ENCODE data around the gene CARMIL1. TPM values are rescaled to one million over a fixed set of nuclear protein-coding genes. Genes with fewer than 3 reads are reported as not detected.

Gene CARMIL1
- total and polyA plus RNA-seq, 2 of the 8 experiments (the other 6 are each of a cell fraction or from before 2014, with no cell fraction given): 20.3 to 40.4 TPM

DNA sequence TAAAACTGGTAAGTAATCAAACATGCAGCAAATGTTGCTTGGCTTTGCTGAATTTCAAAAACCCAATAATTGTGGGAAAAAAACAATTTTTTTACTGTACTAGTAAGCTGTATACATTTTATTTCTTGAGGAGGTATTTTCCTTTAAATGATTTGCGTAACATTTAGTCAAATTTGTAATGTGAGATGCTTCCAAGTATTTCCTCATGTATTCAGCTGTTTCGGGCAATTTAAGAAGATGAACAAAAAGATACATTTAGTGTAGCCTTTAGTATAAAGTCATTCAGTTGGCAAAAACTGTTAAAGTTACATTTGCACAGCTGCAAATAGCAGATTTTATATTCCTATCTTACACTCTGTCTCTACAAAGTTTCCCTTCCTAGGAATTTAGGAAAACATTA is 186.8 kb downstream of the CARMIL1 start:
- no peak overlapping the region for H4K8ac ChIP-seq (ENCODE audit: extremely low read depth, insufficient read depth, low read length)
- no peak overlapping the region for H2AK5ac ChIP-seq (ENCODE audit: low read depth, low read length)
- no peak overlapping the region for H3K56ac ChIP-seq (replicated peaks; ENCODE audit: insufficient read length, low read depth, low read length)
- peaks cover 0 to 1% (median 0%) of the 10 kb centered on the region in 4 experiments; a peak in 1 of 7 replicates for H3K27me3 ChIP-seq (replicated peaks in 1 of 4; ENCODE audit: control insufficient read depth in 3 of 4, extremely low read depth in 1 of 4, insufficient read depth in 3 of 4, low read length in 3 of 4)
- no peak overlapping the region for H3K4me2 ChIP-seq (ENCODE audit: insufficient read depth in 1 of 2, low read depth in 2 of 2, low read length in 2 of 2)
- DNase-seq (ENCODE audit: low read depth in 1 of 2, low spot score in 2 of 2) (no peak), FAIRE-seq (no peak)
- H3K23me2 ChIP-seq (ENCODE audit: low read depth, low read length): no peaks in the 10 kb centered on the region; the same call in 1 of the 2 replicates
- H2BK5ac ChIP-seq (ENCODE audit: low read depth, low read length): no peak overlapping the region
- H2AFZ ChIP-seq (ENCODE audit: low read length): no peak overlapping the region
- H3K79me1 ChIP-seq (ENCODE audit: low read depth, low read length): no peaks in the 10 kb centered on the region
- H3K23ac ChIP-seq (ENCODE audit: insufficient read length): no peak overlapping the region
- no peak overlapping the region for H3K27ac ChIP-seq (ENCODE audit: low read depth, low read length)
- no peak overlapping the region for H2BK20ac ChIP-seq (ENCODE audit: low read length)
- H4K5ac ChIP-seq (ENCODE audit: insufficient read length, low read depth, low read length): no peak overlapping the region
- CTCF ChIA-PET (ENCODE audit: partially characterized antibody): interaction anchor here (0.8 kb wide), 1 partner anchor 24 kb away, joined by 3 read pairs; no protein-coding TSS in a partner anchor
- H3K18ac ChIP-seq (ENCODE audit: extremely low read depth, low read length): no peak overlapping the region
- no peaks in the 10 kb centered on the region for H3K36me3 ChIP-seq (ENCODE audit: control insufficient read depth in 2 of 4, insufficient read depth in 4 of 4, low read length in 3 of 4)
- H3K9ac ChIP-seq (replicated peaks in 1 of 4; ENCODE audit: extremely low read depth in 1 of 4, low read depth in 3 of 4, low read length in 3 of 4): no peak overlapping the region
- no peaks in the 10 kb centered on the region for H3K9me3 ChIP-seq (ENCODE audit: insufficient read depth in 2 of 2, low read depth in 1 of 2, low read length in 1 of 2)
- no peak overlapping the region for H3K14ac ChIP-seq (ENCODE audit: insufficient read length)
- no peak overlapping the region for H3K4ac ChIP-seq (replicated peaks; ENCODE audit: insufficient read length, low read depth, low read length)
- POLR2A ChIA-PET (ENCODE audit: partially characterized antibody): no interaction called here
- no peak overlapping the region for H2BK12ac ChIP-seq (ENCODE audit: low read depth, low read length)
- H2BK15ac ChIP-seq (ENCODE audit: low read length): no peak overlapping the region
- no peak overlapping the region for H3K4me3 ChIP-seq (ENCODE audit: extremely low read depth in 1 of 4, insufficient read depth in 2 of 4, low read depth in 3 of 4, low read length in 4 of 4)
- H2BK120ac ChIP-seq (replicated peaks; ENCODE audit: low read depth, low read length): no peak overlapping the region
- H4K20me1 ChIP-seq (replicated peaks in 1 of 2; ENCODE audit: control insufficient read depth in 1 of 2, insufficient read depth in 2 of 2, low read length in 2 of 2): no peaks in the 10 kb centered on the region
- no peaks in the 10 kb centered on the region for H3K79me2 ChIP-seq (ENCODE audit: control insufficient read depth in 1 of 2, insufficient read depth in 2 of 2, low read length in 2 of 2)
- H4K91ac ChIP-seq (replicated peaks; ENCODE audit: insufficient read length, low read length): no peak overlapping the region
- 73% methylated on average over 2 of the region's 2 CpGs; no CpG with 5 or more reads in 1 of the 2 experiments for WGBS, 2 experiments (ENCODE audit: extremely low coverage in 1 of 2, insufficient coverage in 1 of 2, insufficient read length in 1 of 2, insufficient replicate concordance in 2 of 2, low coverage in 1 of 2, low lambda C conversion rate in 2 of 2, missing lambda C conversion rate in 1 of 2)
- H3K4me1 ChIP-seq (replicated peaks in 1 of 4; ENCODE audit: control insufficient read depth in 3 of 4, insufficient read depth in 4 of 4, low read length in 3 of 4): peaks cover 2 to 11% (median 6%) of the 10 kb centered on the region in 4 experiments; a peak in 5 of 7 replicates
- no peak for TF ChIP-seq ZNF274 (IDR thresholded peaks at IDR 0.05; ENCODE audit: borderline replicate concordance, extremely low read depth, low read length)
- no peak for TF ChIP-seq TAF7 (optimal IDR thresholded peaks at IDR 0.05; ENCODE audit: borderline replicate concordance, low read depth, low read length)
- TF ChIP-seq JUND (IDR thresholded peaks at IDR 0.05; ENCODE audit: low read length): no peak
- TF ChIP-seq, protein P1, sequence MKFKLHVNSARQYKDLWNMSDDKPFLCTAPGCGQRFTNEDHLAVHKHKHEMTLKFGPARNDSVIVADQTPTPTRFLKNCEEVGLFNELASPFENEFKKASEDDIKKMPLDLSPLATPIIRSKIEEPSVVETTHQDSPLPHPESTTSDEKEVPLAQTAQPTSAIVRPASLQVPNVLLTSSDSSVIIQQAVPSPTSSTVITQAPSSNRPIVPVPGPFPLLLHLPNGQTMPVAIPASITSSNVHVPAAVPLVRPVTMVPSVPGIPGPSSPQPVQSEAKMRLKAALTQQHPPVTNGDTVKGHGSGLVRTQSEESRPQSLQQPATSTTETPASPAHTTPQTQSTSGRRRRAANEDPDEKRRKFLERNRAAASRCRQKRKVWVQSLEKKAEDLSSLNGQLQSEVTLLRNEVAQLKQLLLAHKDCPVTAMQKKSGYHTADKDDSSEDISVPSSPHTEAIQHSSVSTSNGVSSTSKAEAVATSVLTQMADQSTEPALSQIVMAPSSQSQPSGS (IDR thresholded peaks at IDR 0.05; ENCODE audit: low read length): no peak
- TF ChIP-seq EGR1 (IDR thresholded peaks at IDR 0.05; ENCODE audit: borderline replicate concordance, low read depth, low read length): no peak
- TF ChIP-seq CREB1 (IDR thresholded peaks at IDR 0.05): no peak
- no peak for TF ChIP-seq CTBP2 (IDR thresholded peaks at IDR 0.05; ENCODE audit: borderline replicate concordance, insufficient read depth, insufficient read length, low read length)
- no peak for TF ChIP-seq KDM1A (IDR thresholded peaks at IDR 0.05; ENCODE audit: borderline replicate concordance, low read length)
- TF ChIP-seq SIRT6 (IDR thresholded peaks at IDR 0.05; ENCODE audit: low read length): no peak
- TF ChIP-seq SUZ12 (IDR thresholded peaks at IDR 0.05; ENCODE audit: low read length): no peak

Measured in H1 (cell line).